Measurements from ENCODE around the gene SARDH.

- no peak for TF ChIP-seq POLR2A (IDR thresholded peaks at IDR 0.05)
- TF ChIP-seq CTCF (IDR thresholded peaks at IDR 0.05), result no peak
Measured at GRCh38 chr9:133727277-133727875, 10.8 kb downstream of the SARDH start.

All from esophagus squamous epithelium (tissue), 4 donors.